Gastroesophageal sphincter (tissue), 3 donors: ENCODE data around the gene BANK1.

Experiments
- CTCF ChIP-seq, 4 experiments: fragments of 200-600 bp in 2 of 4; fragments of 450-650 bp in 2 of 4; sonication (generic) in 1 of 4; IDR thresholded peaks; one replicate each; pipeline ENCODE4 v1.5.1; 2017 to 2019; ENCODE audit warnings: antibody characterized with exemption in 4 of 4, mild to moderate bottlenecking in 2 of 4, moderate library complexity in 2 of 4
- POLR2AphosphoS5 ChIP-seq: sonication (generic); formaldehyde crosslinking; IDR thresholded peaks from one replicate; pipeline ENCODE4 v1.6.1; 2017; ENCODE audit warnings: antibody characterized with exemption

- no peak for TF ChIP-seq CTCF (IDR thresholded peaks at IDR 0.05)
- no peak for TF ChIP-seq POLR2AphosphoS5
Measured at GRCh38 chr4:101818362-101818761, 27.8 kb downstream of the BANK1 start.
